Tibial nerve (tissue), 4 donors: ENCODE data around the gene SNED1.

Experiments used
- CTCF ChIP-seq, 5 experiments: fragments of 200-600 bp in 3 of 5; fragments of 450-650 bp in 2 of 5; sonication (generic) in 3 of 5; IDR thresholded peaks; one replicate each; pipeline ENCODE4 v1.5.1; 2016 to 2019; ENCODE audit warnings: antibody characterized with exemption in 5 of 5, mild to moderate bottlenecking in 3 of 5, moderate library complexity in 2 of 5
- EP300 ChIP-seq, 2 donors: sonication (generic); formaldehyde crosslinking; IDR thresholded peaks; one replicate each; pipeline ENCODE4 v1.6.1; 2017; ENCODE audit warnings: antibody characterized with exemption in 2 of 2, mild to moderate bottlenecking in 1 of 2
- POLR2A ChIP-seq, 2 donors: fragments of 450-650 bp; IDR thresholded peaks; one replicate each; pipeline ENCODE4 v1.6.1; 2017; ENCODE audit warnings: antibody characterized with exemption in 2 of 2, mild to moderate bottlenecking in 2 of 2, moderate library complexity in 2 of 2

DNA sequence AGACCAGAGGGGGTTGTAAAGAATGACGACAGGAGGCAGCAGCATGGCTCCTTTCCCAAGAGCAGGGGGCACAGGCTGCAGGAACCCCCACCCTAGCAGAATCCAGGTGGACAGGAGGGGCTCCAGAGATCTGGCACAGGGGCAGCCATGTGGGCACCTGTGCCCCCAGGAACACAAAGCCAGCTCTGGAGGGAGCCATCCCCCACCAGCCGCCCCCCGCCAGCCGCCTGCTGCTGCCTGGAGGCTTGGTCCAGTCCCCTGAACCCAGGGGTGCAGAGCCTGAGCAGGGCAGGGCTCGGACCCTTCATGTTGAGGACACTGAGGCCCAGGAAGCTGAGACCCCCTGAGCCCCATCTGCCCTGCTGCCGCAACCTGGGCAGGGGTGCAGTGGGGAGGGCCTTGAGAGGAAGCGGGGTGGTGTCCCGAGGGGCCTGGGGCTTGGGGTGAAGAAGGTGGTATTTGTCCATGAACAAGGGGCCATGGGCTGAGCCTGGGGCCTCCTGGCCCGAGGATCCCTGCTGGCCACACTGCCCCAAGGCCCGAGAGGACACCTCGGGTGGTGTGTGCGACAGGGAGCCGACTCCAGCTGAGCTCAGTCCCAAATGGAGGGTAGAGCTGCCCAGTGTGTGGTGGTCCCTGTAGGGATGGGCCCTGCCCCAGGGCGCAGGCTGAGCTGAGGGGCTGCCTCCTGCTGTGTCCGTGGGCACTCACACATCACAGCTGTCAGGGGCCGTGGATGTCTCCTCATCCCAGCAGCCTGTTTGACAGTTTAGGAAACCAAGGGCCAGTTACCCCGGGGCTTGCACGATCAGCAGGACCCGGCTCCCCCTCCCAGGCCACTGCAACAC lies 39.8 kb upstream of the SNED1 start:
- TF ChIP-seq CTCF (IDR thresholded peaks at IDR 0.05), result no peak
- TF ChIP-seq POLR2A (IDR thresholded peaks at IDR 0.05), result no peak
- TF ChIP-seq EP300 (IDR thresholded peaks at IDR 0.05), result no peak
